Upper lobe of left lung (tissue), 4 donors: ENCODE data around the gene MAGEA9B.

Source experiments
- POLR2A ChIP-seq, 4 donors: fragments of 450-650 bp; IDR thresholded peaks; one replicate each; pipeline ENCODE4 v1.5.1; 2016 to 2017; ENCODE audit warnings: antibody characterized with exemption in 4 of 4, mild to moderate bottlenecking in 2 of 4
- POLR2AphosphoS5 ChIP-seq, 2 donors: sonication (generic); formaldehyde crosslinking; IDR thresholded peaks; one replicate each; pipeline ENCODE4 v1.5.1; 2017; ENCODE audit warnings: antibody characterized with exemption in 2 of 2
- TF ChIP-seq, protein P1 (sequence below), 6 experiments: fragments of 450-650 bp in 4 of 6; fragments of 200-600 bp in 2 of 6; sonication (generic) in 2 of 6; IDR thresholded peaks; one replicate each; pipeline ENCODE4 v1.5.1; 2016 to 2019; ENCODE audit warnings: antibody characterized with exemption in 6 of 6

DNA sequence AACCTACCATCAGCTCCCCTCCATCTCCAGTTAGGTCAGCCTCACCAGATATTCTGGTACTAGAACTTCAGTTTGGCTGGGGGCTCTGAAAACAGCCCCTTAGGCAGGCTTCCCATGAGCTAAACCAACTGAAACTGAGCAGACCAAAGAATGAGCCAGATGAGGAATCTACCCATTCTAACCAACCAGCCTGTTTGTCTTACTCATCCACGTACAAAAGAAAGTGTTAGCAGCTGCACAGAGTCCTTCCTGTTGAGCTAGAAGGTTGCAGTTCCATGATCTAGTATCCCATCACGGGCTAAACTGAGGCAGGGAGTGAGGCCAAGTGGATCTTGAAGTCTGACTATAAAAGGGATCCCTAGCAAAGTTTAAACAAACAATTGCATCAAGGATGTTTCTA lies 17.5 kb downstream of the MAGEA9B start:
- TF ChIP-seq, protein P1, sequence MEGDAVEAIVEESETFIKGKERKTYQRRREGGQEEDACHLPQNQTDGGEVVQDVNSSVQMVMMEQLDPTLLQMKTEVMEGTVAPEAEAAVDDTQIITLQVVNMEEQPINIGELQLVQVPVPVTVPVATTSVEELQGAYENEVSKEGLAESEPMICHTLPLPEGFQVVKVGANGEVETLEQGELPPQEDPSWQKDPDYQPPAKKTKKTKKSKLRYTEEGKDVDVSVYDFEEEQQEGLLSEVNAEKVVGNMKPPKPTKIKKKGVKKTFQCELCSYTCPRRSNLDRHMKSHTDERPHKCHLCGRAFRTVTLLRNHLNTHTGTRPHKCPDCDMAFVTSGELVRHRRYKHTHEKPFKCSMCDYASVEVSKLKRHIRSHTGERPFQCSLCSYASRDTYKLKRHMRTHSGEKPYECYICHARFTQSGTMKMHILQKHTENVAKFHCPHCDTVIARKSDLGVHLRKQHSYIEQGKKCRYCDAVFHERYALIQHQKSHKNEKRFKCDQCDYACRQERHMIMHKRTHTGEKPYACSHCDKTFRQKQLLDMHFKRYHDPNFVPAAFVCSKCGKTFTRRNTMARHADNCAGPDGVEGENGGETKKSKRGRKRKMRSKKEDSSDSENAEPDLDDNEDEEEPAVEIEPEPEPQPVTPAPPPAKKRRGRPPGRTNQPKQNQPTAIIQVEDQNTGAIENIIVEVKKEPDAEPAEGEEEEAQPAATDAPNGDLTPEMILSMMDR (IDR thresholded peaks at IDR 0.05), result no peak
- TF ChIP-seq POLR2A (IDR thresholded peaks at IDR 0.05), result no peak
- no peak for TF ChIP-seq POLR2AphosphoS5 (IDR thresholded peaks at IDR 0.05)
